Measurements from ENCODE around the gene AEBP2. TPM values are rescaled to one million over a fixed set of nuclear protein-coding genes. Genes with fewer than 3 reads are reported as not detected.

AEBP2 gene
- polyA plus RNA-seq, 1 donor (not counting 4 experiments of a cell fraction or from before 2014, with no cell fraction given), result 19.6 TPM

DNA sequence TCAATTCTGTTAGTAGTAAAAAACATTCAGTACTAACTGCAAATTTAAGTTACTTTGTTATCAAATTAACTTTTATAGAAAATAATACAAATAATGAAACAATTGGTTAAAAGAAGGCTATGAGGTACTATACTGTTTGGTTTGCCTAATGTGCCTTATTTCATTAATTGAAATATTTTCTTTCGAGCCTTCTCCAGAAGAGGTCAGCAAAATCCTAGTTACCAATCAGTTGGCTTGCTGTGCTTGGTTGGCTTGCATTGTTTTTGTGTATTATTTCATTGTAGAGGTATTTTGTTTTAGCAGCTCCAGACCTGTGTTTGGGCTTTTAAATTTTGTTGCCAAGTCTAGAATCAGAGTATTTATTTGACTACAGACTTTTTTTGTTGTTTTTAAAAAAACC, 68.5 kb downstream of the AEBP2 start:
- dilution Hi-C loops (cut with MboI; ENCODE audit: extremely low pct_ligation_motif_present, low sequenced_read_pairs), result no loop called here
- no peak overlapping the region for H2AFZ ChIP-seq (ENCODE audit: control insufficient read depth, low read length)
- DNase-seq (ENCODE audit: low read depth, low spot score) (no peak), FAIRE-seq (no peak)
- H3K36me3 ChIP-seq (ENCODE audit: control insufficient read depth in 2 of 2, extremely low read depth in 1 of 2, insufficient read depth in 2 of 2, low read length in 2 of 2), result peaks cover 4 to 8% of the 10 kb centered on the region in 2 experiments
- TF ChIP-seq, protein P1, sequence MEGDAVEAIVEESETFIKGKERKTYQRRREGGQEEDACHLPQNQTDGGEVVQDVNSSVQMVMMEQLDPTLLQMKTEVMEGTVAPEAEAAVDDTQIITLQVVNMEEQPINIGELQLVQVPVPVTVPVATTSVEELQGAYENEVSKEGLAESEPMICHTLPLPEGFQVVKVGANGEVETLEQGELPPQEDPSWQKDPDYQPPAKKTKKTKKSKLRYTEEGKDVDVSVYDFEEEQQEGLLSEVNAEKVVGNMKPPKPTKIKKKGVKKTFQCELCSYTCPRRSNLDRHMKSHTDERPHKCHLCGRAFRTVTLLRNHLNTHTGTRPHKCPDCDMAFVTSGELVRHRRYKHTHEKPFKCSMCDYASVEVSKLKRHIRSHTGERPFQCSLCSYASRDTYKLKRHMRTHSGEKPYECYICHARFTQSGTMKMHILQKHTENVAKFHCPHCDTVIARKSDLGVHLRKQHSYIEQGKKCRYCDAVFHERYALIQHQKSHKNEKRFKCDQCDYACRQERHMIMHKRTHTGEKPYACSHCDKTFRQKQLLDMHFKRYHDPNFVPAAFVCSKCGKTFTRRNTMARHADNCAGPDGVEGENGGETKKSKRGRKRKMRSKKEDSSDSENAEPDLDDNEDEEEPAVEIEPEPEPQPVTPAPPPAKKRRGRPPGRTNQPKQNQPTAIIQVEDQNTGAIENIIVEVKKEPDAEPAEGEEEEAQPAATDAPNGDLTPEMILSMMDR (optimal IDR thresholded peaks at IDR 0.05 in 1 of 3, IDR thresholded peaks at IDR 0.05 in 1 of 3, conservative IDR thresholded peaks at IDR 0.05 in 1 of 3; ENCODE audit: extremely low read depth in 1 of 3, insufficient read depth in 2 of 3, low read length in 3 of 3), result no peak
- no peak for TF ChIP-seq EZH2 (IDR thresholded peaks at IDR 0.05; ENCODE audit: low read length)
- no peak overlapping the region for H3K4me3 ChIP-seq (ENCODE audit: control insufficient read depth in 2 of 3, extremely low read depth in 1 of 3, insufficient read depth in 2 of 3, low read depth in 1 of 3, low read length in 3 of 3)
- H3K79me2 ChIP-seq (ENCODE audit: control insufficient read depth, insufficient read depth, low read length), result peaks cover 32% of the 10 kb centered on the region
- peaks cover 21% of the 10 kb centered on the region for H3K4me1 ChIP-seq (ENCODE audit: control insufficient read depth, extremely low read depth, insufficient read depth, low read length)
- H4K20me1 ChIP-seq (ENCODE audit: control insufficient read depth, extremely low read depth, insufficient read depth, low read length), result peaks cover 2% of the 10 kb centered on the region
- no peaks in the 10 kb centered on the region for H3K9me1 ChIP-seq (ENCODE audit: control insufficient read depth, extremely low read depth, insufficient read depth, low read length)
- no peaks in the 10 kb centered on the region for H3K27me3 ChIP-seq (ENCODE audit: control insufficient read depth, extremely low read depth, insufficient read depth, low read length)
- no peaks in the 10 kb centered on the region for H3K9me3 ChIP-seq (ENCODE audit: control insufficient read depth, low read depth, low read length)
- H3K9ac ChIP-seq (ENCODE audit: control insufficient read depth, extremely low read depth, insufficient read depth, low read length), result no peak overlapping the region
- H3K4me2 ChIP-seq (ENCODE audit: control insufficient read depth, extremely low read depth, insufficient read depth, low read depth, low read length), result no peak overlapping the region
- no peak overlapping the region for H3K27ac ChIP-seq (ENCODE audit: control insufficient read depth, insufficient read depth, low read length)

DNA sequence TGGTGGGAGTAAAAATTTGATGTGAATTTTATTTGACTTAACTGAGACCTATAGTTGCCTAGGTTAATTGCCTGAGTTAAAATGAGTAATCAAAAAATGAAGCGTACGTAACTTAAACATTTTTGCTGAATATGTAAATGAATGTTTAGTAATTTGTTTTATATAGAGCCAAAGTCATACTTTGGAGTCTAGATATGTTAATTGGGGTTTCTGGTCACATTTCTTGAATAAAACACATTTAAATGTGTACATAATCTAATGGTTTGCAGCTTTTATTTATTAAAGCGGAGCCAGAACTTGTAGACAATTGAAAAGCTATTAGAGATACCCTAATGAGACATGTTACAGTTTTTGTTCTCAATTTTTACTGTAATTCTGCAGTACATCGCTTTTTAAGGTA, 71.2 kb downstream of the AEBP2 start:
- no peak for DNase-seq (ENCODE audit: low read depth, low spot score)
- Histone ChIP-seq H3K36me3 (ENCODE audit: control insufficient read depth in 2 of 2, extremely low read depth in 1 of 2, insufficient read depth in 2 of 2, low read length in 2 of 2) (peaks cover 3 to 15% of the 10 kb centered on the region in 2 experiments), H3K4me2 (ENCODE audit: control insufficient read depth, extremely low read depth, insufficient read depth, low read depth, low read length) (no peak overlapping the region), H3K27ac (ENCODE audit: control insufficient read depth, insufficient read depth, low read length) (no peak overlapping the region), H3K9ac (ENCODE audit: control insufficient read depth, extremely low read depth, insufficient read depth, low read length) (no peak overlapping the region), H3K79me2 (ENCODE audit: control insufficient read depth, insufficient read depth, low read length) (peaks cover 19% of the 10 kb centered on the region), H3K4me3 (ENCODE audit: control insufficient read depth in 2 of 3, extremely low read depth in 1 of 3, insufficient read depth in 2 of 3, low read depth in 1 of 3, low read length in 3 of 3) (no peak overlapping the region), H3K4me1 (ENCODE audit: control insufficient read depth, extremely low read depth, insufficient read depth, low read length) (peaks cover 14% of the 10 kb centered on the region), H4K20me1 (ENCODE audit: control insufficient read depth, extremely low read depth, insufficient read depth, low read length) (peaks cover 2% of the 10 kb centered on the region), H3K9me1 (ENCODE audit: control insufficient read depth, extremely low read depth, insufficient read depth, low read length) (no peaks in the 10 kb centered on the region), H3K9me3 (ENCODE audit: control insufficient read depth, low read depth, low read length) (no peaks in the 10 kb centered on the region), H2AFZ (ENCODE audit: control insufficient read depth, low read length) (no peak overlapping the region), H3K27me3 (ENCODE audit: control insufficient read depth, extremely low read depth, insufficient read depth, low read length) (no peaks in the 10 kb centered on the region)
- FAIRE-seq, result no peak
- dilution Hi-C loops (cut with MboI; ENCODE audit: extremely low pct_ligation_motif_present, low sequenced_read_pairs), result no loop called here
- TF ChIP-seq, protein P1 (optimal IDR thresholded peaks at IDR 0.05 in 1 of 3, IDR thresholded peaks at IDR 0.05 in 1 of 3, conservative IDR thresholded peaks at IDR 0.05 in 1 of 3; ENCODE audit: extremely low read depth in 1 of 3, insufficient read depth in 2 of 3, low read length in 3 of 3), result no peak
- TF ChIP-seq EZH2 (IDR thresholded peaks at IDR 0.05; ENCODE audit: low read length), result no peak
